GM12874 (cell line): ENCODE data around the gene MRPL50.

Experiments used
- CTCF ChIP-seq: IDR thresholded peaks from 2 replicates; pipeline ENCODE4 v1.5.1; 2011; ENCODE audit warnings: low read depth, mild to moderate bottlenecking, control low read depth, low read length, moderate library complexity; ENCODE audit not compliant: insufficient read depth

MRPL50 gene

GRCh38 chr9:101417389-101417788, 19.0 kb upstream of the MRPL50 start:
- no peak for TF ChIP-seq CTCF

- no peak for TF ChIP-seq CTCF
Observed at GRCh38 chr9:101415578-101415977, 17.2 kb upstream of the MRPL50 start.

GRCh38 chr9:101414839-101415238, 16.4 kb upstream of the MRPL50 start:
- no peak for TF ChIP-seq CTCF

GRCh38 chr9:101409079-101409477, 10.7 kb upstream of the MRPL50 start:
- no peak for TF ChIP-seq CTCF

GRCh38 chr9:101408374-101409078, 10.1 kb upstream of the MRPL50 start:
- no peak for TF ChIP-seq CTCF

GRCh38 chr9:101403516-101404285, 5.3 kb upstream of the MRPL50 start:
- TF ChIP-seq CTCF, result no peak

- TF ChIP-seq CTCF, result no peak
Observed at GRCh38 chr9:101400120-101400519, 1.7 kb upstream of the MRPL50 start.
